Measurements from ENCODE around the gene HCN4. TPM values are rescaled to one million over a fixed set of nuclear protein-coding genes. Genes with fewer than 3 reads are reported as not detected.

The HCN4 gene
- total and polyA plus RNA-seq, 4 donors: not detected

DNA sequence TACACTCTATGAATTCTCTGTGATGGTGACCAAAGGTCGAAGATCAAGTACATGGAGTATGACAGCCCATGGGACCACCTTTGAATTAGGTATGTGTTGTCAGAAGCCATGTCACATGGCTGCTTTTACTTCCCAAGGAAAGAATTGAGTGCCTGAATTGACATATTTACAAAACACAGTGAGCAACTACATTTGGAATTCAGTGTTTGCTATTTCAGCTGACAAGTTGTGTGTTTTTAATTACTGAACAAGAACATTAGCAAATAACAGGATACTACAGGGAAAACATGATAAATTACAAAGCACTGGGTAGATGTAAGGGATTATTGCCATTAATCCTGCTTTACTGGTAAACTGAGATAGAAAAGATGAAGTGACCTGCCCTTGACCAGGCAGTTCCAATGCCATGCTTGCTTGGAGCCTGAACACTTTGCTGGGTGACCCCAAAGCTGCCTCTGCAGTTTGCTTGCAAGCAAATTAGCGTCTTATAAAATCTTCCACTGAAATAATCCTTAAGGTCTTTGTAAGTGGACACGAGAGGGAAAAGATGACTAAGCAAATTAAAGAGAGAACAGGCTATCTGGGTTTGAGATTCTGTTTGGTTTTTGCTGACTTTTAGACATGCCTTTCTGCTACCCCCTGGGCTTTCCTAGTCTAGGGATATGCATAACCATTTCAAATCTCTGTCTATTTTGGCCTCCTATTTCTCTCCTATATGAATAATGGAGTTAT lies 98.2 kb downstream of the HCN4 start:
- 88% methylated on average over 3 of the region's 3 CpGs for WGBS
- Histone ChIP-seq H3K9ac (ENCODE audit: low read depth in 1 of 2, low read length in 2 of 2) (no peak overlapping the region), H3K9me3 (ENCODE audit: control insufficient read depth in 4 of 4, low read length in 3 of 4) (no peaks in the 10 kb centered on the region), H3K36me3 (ENCODE audit: control insufficient read depth in 4 of 4, insufficient read depth in 3 of 4, low read depth in 1 of 4, low read length in 3 of 4) (peaks cover 0 to 6% (median 2%) of the 10 kb centered on the region in 4 donors), H3K4me1 (ENCODE audit: control insufficient read depth in 4 of 4, insufficient read depth in 4 of 4, low read length in 3 of 4) (peaks cover 0 to 2% (median 0%) of the 10 kb centered on the region in 4 donors), H3K27ac (ENCODE audit: low read depth in 1 of 2, low read length in 2 of 2) (no peak overlapping the region), H3K4me3 (ENCODE audit: low read depth in 1 of 3, low read length in 3 of 3) (no peak overlapping the region), H3K27me3 (ENCODE audit: control insufficient read depth in 4 of 4, insufficient read depth in 4 of 4, low read length in 3 of 4) (no peaks in the 10 kb centered on the region)
- TF ChIP-seq JUND (IDR thresholded peaks at IDR 0.05) (no peak), FOXA2 (IDR thresholded peaks at IDR 0.05) (no peak), HNF4A (conservative IDR thresholded peaks at IDR 0.05) (no peak)
- no peak for DNase-seq (ENCODE audit: low spot score)

Other genes with a start within 250 kb of the HCN4 start
- gene REC114, start 74.2 kb upstream of the HCN4 start, total RNA-seq: not detected
- gene REC114, start 74.2 kb upstream of the HCN4 start, polyA plus RNA-seq: not detected